Activated CD4-positive, alpha-beta T cell treated with anti-CD3 and anti-CD28 coated beads for 4 hours (primary cell): ENCODE results near the gene CUL1.

Experiments used
- DNase-seq, 2 donors: peaks; one replicate each; pipeline ENCODE4 v3.0.0-alpha.2; 2020

Gene CUL1

DNA sequence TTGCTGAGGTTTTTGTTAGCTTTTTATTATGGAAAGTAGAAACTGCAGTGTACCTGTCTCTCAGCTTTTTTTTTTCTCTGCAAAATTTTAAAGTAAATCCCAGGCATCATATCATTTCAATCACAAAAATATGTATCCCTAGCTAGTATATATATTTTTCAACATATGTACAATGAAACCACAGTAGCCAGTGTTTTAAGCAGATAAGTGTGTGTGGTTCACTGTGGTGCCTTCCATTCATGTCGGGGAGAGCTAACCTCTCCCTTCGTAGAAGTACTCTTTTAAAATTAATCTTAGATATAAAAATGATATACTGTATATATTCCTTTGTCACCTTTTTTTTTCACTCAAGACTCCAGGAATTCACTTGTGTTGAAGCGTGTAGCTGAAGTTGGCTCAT is 22.7 kb downstream of the CUL1 start:
- no peak for DNase-seq

DNA sequence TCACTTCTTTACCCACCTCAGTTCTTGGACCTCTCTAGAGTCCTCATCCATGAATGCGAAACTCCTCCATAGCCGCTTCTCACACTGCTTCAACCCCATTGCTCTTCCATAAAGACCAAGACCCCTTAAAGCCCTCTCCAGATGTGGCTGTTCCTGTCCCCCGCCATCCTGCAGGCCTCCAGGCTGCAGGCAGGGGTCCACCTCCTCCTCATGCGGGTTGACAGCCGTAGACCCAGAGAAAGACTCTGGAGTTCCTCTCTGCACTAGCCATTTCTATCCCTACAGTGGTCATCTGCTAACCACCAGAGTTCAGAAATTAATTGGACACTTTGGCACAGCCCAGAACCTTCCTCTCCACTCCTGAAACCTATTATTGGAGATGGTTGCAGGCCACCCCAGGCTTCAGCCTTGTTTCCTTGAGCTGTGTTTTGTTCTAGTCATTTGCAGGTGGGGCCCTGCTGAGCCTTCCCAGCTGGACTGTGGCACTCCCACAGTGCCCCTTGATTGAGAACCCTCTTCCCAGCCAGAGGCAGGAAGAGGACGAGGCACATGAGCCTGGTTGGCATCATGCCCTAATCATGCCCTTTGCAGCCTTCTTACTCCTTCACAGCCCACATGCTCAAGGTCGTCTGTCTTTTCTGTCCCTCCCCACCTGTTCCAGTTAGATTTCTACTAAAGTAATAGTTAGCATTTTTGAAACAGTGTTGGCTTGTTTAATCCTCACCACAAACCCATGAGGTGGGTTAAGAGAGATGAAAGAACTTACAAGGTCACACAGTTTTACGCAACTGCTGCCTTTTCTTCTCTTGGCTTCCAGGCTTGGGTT is 23.9 kb downstream of the CUL1 start:
- DNase-seq = no peak

DNA sequence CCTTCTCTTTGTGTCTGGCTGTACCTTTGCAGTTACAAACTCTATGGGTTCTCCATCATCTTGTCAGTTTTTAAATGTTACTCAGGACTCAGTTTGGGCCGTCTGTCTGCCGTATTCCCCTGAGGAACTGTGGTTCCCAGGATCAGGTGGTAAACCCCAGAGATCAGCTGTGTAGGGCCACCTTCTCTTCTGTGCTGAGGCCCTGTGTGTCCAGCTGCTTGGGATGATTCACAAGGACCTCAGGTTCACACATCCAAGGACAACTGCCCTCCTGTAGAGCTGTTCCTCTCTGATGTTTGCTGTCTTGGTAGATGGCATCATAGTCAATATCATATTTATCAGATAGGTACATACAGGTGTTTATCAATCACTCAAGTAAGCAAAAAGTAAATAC is 24.5 kb downstream of the CUL1 start:
- no peak for DNase-seq

DNA sequence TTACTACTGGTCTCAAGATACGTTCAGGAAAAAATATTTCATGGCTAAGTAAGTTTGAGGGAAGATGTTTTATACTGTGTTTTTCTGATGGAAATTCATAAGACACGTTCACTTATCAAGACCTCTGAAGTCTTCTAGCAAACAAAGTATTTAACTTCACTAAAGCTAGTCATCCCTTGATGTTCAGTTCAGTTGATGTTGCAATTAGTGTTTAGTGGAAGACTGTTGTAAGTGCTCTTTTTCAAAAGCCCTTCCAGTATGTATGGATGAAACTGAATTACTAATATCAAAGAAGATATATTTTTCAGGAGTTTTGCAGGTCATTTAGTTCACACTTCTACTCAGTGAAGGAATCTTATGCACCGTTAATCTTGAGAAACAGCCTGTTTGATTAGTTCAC is 25.1 kb downstream of the CUL1 start:
- DNase-seq = no peak

DNA sequence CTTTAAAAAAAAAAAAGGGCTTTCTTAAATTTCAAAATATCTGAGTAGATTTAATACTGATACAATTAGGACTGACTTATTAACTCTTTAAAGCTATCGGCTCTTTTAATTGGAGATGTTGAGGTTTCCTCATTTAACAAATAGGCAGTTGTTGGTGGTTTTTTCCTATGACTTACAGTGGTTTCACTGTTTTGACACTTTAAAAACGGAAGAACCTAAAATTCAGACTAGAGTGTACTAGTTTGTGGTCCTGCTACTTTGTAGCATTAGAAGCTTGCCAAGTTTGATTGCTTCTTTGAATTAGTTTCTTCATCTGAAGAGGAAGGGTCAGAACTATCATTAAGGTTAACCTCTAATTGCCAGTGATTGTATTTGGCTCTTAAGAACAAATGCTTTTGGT is 27.7 kb downstream of the CUL1 start:
- DNase-seq = no peak

DNA sequence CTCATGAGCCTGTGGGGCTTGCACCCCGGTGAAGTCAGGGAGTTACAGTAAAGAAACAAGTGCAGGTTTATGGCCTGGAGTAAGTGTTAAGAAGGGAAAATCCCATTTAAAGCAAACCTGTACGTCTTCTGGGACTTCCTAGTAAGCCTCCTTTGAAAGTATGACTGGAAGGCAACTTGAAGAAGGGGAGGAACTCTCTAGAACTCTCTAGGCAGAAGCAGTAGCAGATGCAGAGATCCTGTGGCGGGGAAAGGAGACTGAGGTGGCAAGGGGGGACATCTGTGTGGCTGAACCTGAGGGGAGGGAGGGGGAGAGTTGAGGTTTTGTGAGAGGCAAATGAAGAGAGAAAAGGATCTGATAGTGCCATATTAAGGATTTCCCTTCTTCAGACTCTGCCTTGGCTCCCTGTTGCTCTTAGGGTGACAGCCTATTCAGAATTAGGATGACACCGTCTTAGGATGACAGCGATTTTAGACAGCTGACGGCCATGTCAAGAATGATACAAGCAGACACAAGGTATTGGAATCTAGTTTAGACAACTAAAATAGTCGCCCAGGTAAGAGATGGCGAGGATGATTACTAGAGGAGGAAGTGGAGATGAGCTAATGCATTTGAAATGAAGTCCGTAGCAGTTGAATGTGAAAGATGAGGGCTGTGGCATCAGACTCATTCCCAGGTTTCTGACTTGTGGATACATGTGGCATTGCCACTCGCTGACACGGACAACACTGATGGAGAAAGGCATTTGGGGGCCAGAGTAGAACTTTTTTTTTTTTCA is 29.0 kb downstream of the CUL1 start:
- DNase-seq = no peak

DNA sequence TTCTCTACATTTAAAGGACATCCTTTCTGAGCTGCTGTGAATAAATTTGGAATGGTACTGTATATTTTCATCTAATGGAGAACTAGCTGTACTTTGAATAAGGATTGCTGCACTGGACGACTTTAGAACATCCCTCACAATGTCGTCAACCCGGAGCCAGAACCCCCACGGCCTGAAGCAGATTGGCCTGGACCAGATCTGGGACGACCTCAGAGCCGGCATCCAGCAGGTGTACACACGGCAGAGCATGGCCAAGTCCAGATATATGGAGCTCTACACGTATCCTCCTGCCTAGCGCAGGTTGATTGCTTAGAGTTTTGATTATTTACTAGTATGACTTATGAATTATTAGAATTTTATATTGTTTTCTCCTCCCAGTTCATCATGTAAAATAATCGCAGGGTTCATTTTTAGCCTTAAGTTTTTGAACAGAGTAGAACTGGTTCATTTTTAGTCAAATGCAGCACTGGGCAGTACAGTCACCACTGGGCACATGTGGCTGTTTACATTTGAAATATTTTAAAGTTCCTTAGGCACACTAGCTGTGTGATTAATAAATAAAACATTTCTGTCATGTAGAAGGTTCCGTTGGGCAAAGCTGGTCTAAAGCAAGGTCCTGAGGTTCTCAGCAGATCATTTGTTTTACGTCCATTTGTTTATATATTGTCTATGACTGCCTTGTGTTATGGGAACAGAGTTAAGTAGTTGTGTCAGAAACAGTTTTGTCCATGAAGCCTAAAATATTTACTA is 31.5 kb downstream of the CUL1 start:
- DNase-seq = no peak

DNA sequence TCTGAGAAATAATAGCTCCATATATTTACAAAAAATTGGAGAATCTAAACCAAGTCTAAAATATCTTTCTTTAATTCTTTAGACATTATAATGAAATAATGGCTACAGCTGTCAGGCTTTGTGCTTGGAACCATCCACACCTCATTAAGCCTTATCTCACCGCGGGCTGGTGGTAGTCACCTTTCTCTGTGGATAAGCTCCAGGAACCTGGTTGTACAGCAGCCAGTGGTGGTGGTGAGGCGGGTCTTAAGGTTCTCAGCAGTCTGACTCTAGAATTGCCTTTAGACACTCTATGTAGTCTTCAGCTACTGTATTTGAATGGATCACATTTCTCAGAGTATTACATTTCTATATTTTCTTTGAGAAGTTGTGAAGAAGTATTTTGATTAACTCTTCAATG is 34.2 kb downstream of the CUL1 start:
- no peak for DNase-seq

DNA sequence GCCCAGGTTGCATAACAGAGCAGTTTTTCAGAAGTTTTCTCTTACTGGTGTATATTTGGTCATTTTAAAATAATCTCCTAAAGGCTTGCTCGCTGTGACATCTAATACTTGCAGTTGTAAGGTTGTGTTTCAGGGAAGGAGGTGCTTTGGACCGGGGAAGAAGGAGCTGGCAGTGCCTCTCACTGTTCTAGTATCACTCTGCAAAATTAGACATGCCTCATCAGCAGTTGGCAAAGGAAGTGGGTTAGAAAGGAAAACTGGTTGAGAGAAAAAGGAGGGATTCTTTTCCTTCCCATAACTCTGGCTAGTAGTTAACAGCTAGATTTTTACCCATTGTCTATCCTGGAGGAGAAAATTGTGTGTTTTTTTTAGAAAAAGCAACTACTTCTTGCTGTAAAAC is 34.8 kb downstream of the CUL1 start:
- DNase-seq = no peak

DNA sequence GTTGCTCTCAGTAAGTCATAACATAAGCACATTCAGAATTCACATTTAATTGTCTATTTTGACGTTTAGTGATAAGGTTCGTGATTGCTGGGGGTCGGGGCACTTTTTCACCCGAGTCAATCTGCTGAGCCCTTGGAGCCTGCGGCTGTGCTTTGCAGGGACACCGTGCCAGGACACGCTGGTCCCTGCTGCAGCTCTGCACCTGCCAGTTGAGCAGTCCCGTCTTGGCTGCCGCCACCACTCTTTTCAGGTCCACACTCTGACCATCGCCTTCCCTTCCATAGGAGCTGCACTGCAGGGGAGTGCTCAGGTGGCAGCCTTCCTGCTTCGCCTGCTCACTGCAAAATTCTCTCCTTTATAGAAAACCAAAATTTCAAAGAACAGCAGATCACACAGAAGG is 36.4 kb downstream of the CUL1 start:
- no peak for DNase-seq

DNA sequence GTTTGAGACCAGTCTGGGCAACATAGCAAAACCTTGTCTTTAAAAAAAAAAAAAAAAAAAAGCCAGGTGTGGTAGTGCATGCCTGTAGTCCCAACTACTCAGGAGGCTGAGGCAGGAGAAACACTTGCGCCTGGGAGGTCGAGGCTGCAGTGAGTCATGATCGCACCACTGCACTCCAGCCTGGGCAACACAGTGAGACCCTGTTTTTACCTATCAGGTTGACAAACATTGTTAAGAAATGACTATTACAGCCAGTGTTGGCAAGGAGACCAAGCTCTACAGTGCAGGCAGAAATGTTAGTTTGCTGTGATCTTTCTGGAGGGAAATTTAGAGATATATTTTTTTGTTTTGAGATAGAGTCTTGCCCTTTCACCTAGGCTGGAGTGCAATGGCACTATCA is 37.3 kb downstream of the CUL1 start:
- no peak for DNase-seq

DNA sequence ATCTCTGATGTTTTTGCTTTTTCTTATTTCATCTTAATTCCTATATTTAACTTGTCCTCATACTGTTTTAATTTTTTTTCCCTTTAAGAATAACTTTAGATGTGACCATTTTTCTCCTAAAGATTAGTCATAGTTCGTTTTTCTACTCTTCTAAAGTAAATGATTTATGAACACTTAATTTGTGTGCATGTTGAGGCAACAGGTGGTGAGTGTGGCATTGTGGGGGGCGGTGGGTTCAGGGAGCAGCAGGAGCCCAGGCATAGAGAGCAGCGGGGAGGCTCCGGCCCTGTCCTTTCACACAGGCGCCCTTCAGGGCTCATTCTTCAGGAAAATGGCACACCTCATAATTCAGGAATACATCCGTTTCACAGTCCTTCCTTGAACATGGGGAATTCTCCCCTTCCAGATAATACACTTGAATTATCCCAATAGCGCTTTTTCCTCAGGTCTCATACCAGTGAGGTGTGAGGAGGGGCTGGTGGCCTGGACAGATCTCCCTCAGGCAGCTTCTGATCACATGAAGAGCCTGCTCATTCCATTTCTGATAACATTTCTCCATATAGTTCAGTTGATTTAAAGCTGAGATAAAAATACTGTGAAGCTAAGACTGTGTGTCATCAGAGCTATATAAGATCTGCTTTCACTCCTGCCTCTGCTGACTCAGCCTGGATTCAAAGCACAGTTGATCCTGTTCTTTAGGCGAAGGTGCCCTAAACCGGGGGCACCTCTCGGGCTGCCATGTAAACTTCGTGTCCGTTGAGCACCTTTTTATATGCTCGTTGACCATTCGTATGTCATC is 40.2 kb downstream of the CUL1 start:
- no peak for DNase-seq

DNA sequence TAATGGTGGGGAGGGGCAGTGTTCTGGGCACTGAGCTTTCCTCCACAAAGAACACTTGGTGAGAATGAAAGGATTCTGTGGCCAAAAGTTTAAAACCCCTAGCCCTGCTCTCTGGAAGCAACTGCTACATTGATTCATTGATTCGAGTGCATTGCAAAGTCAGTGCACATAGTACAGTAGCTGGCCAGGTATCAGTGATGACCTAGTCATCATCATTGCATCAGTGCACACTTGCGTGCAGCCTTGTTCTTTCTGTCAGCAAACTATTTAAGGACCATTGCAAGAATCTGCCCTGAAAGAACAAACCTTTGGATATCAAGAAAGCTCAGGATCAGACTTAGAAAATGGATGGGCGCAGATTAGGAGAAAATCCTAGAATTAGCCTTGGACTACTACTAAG is 47.4 kb downstream of the CUL1 start:
- no peak for DNase-seq

DNA sequence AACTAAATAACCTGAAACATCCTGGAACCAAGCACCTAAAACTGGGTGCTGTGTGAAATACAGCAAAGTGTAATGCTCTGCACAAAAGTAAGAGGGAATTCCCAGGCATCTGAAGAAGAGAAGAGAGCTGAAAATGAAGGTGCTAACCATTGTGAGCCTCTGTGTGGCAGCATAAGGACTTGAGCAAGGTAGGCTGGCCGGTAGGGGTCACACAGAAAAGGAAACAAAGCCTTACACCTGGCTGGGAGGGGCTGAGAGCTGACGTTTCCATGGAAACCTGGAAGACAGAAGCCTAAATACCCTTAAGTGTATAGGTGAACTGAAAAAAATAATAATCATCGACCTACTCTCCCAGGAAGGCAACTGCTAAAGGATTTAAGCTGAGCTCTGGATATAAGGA is 48.6 kb downstream of the CUL1 start:
- no peak for DNase-seq

DNA sequence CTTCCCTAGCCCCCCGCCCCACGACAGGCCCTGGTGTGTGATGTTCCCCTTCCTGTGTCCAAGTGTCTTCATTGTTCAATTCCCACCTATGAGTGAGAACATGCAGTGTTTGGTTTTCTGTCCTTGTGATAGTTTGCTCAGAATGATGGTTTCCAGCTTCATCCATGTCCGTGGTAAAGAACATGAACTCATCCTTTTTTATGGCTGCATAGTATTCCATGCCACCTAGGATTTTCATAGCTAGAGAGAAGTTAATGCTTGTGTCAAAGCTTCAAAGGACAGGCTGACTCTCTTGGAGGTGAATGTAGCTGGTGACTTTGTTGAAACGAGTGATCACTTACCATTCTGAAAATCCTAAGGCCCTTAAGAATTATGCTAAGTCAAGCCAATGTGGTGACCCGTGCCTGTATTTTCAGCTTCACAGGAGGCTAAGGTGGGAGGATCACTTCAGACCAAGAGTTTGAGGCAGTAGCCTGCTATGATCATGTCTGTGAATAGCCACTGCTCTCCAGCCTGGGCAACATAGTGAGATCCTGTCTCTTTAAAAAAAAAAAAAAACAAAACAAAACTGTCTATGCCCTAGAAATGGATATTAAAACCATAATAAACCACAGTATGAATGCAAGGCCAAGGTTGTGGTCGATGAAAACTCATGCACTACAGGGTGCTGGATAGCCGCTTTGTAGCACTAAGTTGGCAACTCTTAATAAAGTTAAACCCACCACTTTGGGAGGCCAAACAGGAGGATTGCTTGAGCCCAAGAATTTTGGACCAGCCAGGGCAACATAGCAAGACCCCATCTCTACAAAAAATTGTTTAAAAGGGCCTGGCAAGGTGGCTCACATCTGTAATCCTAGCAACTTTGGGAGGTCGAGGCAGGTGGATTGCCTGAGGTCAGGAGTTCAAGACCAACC is 52.0 kb downstream of the CUL1 start:
- no peak for DNase-seq

DNA sequence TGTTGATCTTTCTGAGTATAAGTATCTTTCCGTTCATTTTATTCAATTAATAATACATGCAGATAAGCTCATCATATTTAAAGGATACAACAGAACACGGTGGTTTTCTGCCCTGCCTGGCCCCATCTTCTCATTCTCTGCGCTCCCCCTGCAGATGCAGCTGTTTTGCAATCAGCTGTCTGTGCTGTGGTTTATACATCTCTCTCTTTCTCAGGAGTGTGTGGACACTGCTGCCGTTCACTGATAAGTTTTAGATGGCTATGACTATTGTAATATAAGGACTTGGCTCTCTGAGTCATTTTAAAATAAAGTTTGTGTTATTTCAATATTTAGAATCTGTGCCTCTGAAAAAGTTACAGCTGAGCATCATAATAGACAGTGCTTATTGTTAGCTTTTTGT is 54.5 kb downstream of the CUL1 start:
- DNase-seq = no peak

DNA sequence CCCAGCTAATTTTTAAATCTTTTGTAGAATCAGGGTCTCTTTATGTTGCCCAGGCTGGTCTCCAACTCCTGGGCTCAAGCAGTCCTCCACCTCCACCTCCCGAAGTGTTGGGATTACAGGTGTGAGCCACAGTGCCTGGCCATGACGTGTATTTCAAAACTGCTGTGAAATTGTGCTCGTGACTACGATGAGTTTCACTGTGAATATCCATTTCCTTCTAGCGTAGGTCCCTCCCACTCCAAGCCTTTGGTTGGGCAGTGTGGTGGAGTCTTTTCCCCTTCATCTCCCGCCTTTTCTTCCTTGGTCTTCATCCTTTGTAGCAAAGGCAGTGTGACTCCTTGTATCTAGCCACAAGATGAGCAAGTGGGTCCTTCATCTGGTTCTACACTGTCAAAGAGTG is 56.2 kb downstream of the CUL1 start:
- DNase-seq = no peak

DNA sequence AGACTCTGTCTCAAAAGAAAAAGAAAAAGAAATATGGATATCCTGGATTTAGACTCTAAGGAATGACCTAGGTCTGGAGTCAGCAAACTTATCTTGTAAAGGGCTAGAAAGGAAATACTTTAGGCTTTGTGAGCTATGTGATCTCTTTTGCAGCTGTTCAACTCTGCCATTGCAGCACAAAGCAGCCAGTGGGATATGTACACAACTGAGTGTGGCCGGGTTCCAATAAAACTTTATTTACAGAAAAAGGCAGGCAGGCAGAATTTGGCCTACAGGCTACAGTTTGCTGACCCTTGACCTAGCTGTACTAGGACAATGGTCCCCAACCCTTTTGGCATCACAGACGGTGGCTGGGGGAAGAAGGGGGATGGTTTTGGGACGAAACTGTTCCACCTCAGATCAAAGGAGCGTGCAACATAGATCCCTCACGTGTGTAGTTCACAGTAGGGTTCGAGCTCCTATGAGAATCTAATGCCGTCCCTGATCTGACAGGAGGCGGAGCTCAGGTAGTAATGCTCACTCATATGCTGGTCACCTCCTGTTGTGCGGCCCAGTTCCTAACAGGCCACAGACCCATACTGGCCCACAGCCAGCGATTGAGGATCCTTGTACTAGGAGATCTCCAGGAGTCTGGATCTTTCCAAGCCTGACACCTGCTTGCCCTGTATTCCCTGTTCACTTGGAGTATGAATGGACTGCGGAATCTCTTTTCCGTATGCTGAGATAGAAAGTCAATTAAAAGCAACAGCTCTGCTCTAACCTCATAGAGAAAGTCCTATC is 63.0 kb downstream of the CUL1 start:
- DNase-seq = no peak

DNA sequence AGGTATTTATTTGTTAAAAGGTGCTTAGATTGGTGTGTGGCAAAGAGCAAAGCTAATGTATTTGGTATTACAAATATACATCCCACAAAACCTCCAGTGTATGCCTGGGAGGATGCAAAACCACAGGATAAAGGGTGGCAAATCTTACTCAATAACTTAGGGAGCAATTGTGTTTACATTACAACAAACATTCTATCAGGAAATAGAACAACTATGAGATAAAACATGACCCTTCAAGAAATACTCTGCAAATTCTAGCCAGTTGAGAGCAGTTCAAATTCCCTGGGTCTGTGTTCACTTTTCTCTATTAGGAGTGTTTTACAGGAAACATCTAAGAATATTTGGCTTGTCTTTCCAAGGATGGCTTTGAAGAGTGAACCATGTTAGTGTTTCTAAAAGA is 64.9 kb downstream of the CUL1 start:
- no peak for DNase-seq

DNA sequence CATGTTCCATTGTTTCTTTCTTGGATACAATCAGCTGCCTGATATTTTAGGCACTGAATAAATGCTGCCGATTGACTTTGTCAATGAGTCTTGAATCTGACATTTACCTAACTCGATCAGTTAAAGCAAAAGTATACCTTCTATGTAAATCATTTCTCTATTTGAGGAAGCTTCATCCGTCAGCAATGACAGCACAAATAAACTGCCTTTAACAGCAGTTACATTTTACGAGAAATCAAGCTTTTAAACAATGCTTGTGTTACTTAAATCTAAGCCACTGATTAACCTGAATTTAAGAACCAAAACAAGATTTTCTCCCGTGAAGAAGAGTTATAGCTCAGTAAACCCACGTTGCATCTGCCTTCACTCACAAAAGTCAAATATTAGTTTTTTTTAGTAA is 71.3 kb downstream of the CUL1 start:
- no peak for DNase-seq
